Upper lobe of left lung (tissue), 4 donors: ENCODE results near the gene MYBPH.

Experiments used
- POLR2A ChIP-seq, 4 donors: fragments of 450-650 bp; IDR thresholded peaks; one replicate each; pipeline ENCODE4 v1.5.1; 2016 to 2017; ENCODE audit warnings: antibody characterized with exemption in 4 of 4, mild to moderate bottlenecking in 2 of 4
- TF ChIP-seq, protein P1 (sequence below), 6 experiments: fragments of 450-650 bp in 4 of 6; fragments of 200-600 bp in 2 of 6; sonication (generic) in 2 of 6; IDR thresholded peaks; one replicate each; pipeline ENCODE4 v1.5.1; 2016 to 2019; ENCODE audit warnings: antibody characterized with exemption in 6 of 6

DNA sequence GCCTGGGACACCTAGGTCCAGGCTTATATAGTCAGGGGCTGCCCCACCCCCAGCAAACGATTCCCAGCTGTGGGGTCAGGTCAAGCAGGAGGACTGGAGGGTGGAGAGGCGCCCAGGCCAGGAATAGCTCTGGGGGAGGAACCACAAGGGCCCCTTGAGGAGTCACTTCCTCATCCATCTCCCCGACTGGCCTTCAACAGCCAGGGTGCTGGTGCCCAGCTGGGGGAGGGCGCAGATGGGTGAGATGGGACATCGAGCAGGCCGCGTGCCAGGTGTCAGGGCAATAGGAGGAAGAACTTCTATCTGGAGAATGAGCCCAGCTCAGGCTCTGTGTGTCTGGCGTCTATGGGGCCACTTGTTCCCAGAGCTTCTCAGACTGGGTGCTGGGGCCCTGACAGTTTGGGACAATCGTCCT lies 208 bp upstream of the MYBPH start:
- TF ChIP-seq POLR2A (IDR thresholded peaks at IDR 0.05): no peak
- TF ChIP-seq, protein P1, sequence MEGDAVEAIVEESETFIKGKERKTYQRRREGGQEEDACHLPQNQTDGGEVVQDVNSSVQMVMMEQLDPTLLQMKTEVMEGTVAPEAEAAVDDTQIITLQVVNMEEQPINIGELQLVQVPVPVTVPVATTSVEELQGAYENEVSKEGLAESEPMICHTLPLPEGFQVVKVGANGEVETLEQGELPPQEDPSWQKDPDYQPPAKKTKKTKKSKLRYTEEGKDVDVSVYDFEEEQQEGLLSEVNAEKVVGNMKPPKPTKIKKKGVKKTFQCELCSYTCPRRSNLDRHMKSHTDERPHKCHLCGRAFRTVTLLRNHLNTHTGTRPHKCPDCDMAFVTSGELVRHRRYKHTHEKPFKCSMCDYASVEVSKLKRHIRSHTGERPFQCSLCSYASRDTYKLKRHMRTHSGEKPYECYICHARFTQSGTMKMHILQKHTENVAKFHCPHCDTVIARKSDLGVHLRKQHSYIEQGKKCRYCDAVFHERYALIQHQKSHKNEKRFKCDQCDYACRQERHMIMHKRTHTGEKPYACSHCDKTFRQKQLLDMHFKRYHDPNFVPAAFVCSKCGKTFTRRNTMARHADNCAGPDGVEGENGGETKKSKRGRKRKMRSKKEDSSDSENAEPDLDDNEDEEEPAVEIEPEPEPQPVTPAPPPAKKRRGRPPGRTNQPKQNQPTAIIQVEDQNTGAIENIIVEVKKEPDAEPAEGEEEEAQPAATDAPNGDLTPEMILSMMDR (IDR thresholded peaks at IDR 0.05): no peak
